Measurements from ENCODE around the gene E2F4. TPM values are rescaled to one million over a fixed set of nuclear protein-coding genes. Genes with fewer than 3 reads are reported as not detected.

E2F4 gene, protein sequence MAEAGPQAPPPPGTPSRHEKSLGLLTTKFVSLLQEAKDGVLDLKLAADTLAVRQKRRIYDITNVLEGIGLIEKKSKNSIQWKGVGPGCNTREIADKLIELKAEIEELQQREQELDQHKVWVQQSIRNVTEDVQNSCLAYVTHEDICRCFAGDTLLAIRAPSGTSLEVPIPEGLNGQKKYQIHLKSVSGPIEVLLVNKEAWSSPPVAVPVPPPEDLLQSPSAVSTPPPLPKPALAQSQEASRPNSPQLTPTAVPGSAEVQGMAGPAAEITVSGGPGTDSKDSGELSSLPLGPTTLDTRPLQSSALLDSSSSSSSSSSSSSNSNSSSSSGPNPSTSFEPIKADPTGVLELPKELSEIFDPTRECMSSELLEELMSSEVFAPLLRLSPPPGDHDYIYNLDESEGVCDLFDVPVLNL
- total RNA-seq, result 132 and 139 TPM in 2 replicates

DNA sequence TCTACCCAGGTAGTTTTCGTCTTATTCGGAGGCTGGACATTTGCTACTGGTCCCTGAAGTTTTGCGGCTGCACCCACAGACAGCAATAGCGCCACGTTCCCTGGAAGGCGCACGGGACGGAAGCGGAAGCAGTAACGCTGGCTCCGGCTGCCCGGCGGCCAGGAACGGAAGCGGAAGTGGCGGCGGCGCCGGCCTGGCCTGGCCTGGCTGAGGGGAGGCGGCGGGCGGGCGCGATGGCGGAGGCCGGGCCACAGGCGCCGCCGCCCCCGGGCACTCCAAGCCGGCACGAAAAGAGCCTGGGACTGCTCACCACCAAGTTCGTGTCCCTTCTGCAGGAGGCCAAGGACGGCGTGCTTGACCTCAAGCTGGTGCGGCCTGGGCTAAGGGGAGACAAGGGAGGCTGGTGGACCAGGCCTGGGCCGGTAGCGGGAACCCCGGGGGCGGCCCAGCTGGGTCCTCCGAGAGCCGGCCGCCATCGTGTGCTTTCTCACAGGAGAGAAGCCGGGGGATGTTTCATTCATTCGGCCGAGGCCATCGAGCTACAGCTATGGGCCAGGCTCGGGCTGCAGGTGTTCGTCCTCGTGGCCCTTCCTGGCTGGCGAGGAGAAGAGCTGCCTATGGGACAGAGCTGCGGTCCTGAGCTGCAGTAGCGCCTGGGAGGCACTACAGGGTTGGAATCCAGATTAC lies at the start of gene E2F4:
E2F4 (plus strand) TSS at position 161 of the 687 bp plus-strand sequence; CDS start at position 234, 73 bp downstream.
- peaks cover 30% of the 10 kb centered on the region for H3K4me1 Mint-ChIP-seq (ENCODE audit: low read depth)
- DNase-seq (ENCODE audit: low spot score), result peak; percentile 84
- H3K9me3 Mint-ChIP-seq, result no peaks in the 10 kb centered on the region
- no peaks in the 10 kb centered on the region for H3K27me3 Mint-ChIP-seq (ENCODE audit: low read depth)
- H3K36me3 Mint-ChIP-seq (ENCODE audit: low read depth), result peaks cover 48% of the 10 kb centered on the region
- intact Hi-C loops (cut with micrococcal nuclease), result no loop called here
- peak within 1 kb of the TSS; percentile 59 for H3K27ac Mint-ChIP-seq
- peak within 1 kb of the TSS; percentile 85 for H3K4me3 Mint-ChIP-seq (ENCODE audit: low read depth)

GRCh38 chr16:67142342-67142741 lies 49.6 kb upstream of the E2F4 start:
- DNase-seq (ENCODE audit: low spot score), result no peak
- no peak overlapping the region for H3K27ac Mint-ChIP-seq

GRCh38 chr16:67144943-67145342 lies 47.0 kb upstream of the E2F4 start:
- Mint-ChIP-seq H3K27me3 (ENCODE audit: low read depth) (no peaks in the 10 kb centered on the region), H3K4me1 (ENCODE audit: low read depth) (no peaks in the 10 kb centered on the region), H3K27ac (no peak overlapping the region), H3K36me3 (ENCODE audit: low read depth) (peaks cover 72% of the 10 kb centered on the region), H3K9me3 (no peaks in the 10 kb centered on the region), H3K4me3 (ENCODE audit: low read depth) (no peak overlapping the region)
- no peak for DNase-seq (ENCODE audit: low spot score)
- intact Hi-C loops (cut with micrococcal nuclease), result no loop called here

More at GRCh38 chr16:67142342-67142741, 49.6 kb upstream of the E2F4 start:
- Mint-ChIP-seq H3K27me3 (ENCODE audit: low read depth) (no peaks in the 10 kb centered on the region), H3K36me3 (ENCODE audit: low read depth) (peaks cover 71% of the 10 kb centered on the region), H3K4me3 (ENCODE audit: low read depth) (no peak overlapping the region), H3K9me3 (no peaks in the 10 kb centered on the region), H3K4me1 (ENCODE audit: low read depth) (no peaks in the 10 kb centered on the region)
- intact Hi-C loops (cut with micrococcal nuclease), result no loop called here

GRCh38 chr16:67145746-67146145 lies 46.2 kb upstream of the E2F4 start:
- no peaks in the 10 kb centered on the region for H3K4me1 Mint-ChIP-seq (ENCODE audit: low read depth)
- no peak overlapping the region for H3K4me3 Mint-ChIP-seq (ENCODE audit: low read depth)
- H3K36me3 Mint-ChIP-seq (ENCODE audit: low read depth), result peaks cover 64% of the 10 kb centered on the region
- no peak for DNase-seq (ENCODE audit: low spot score)
- intact Hi-C loops (cut with micrococcal nuclease), result no loop called here
- H3K27me3 Mint-ChIP-seq (ENCODE audit: low read depth), result no peaks in the 10 kb centered on the region
- no peak overlapping the region for H3K27ac Mint-ChIP-seq
- H3K9me3 Mint-ChIP-seq, result no peaks in the 10 kb centered on the region

DNA sequence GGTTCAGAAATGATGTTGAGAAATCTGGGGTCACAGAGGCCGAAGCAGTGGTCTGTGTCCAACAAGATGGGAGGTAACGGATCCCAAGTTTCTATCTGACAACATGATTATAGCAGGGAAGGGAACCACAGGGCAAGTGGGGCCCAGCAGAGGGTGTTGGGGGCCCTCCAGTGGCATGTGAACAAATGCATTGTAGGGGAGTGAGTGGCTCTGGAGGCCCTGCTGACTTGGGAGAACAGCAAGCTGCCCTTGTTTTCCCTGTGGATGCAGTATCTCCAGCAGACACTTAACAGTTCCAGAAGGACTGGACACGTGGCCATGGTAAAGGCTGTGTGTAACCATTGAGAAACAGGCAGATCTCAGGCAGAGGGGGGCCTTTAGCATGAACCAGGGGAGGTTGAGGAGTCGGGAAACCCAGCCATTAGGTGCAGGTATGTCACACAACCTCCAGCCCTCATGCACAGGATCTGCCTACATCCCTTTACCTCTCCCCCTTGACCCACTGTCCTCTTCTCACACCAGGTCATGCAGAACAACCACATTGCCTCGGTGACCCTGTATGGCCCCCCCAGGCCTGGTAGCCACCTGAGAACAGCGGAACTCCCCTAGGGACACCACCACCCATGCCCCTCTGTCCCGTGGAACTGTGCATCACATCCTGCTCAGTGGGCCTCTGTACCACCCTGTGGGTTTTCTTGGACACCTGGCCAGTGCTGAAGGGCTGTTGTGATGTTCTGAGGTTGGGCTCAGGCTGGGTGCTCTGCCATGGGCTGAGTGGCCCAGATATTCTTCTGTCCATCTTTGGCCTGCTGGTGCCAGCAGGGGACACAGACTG lies 45.2 kb upstream of the E2F4 start:
- peaks cover 56% of the 10 kb centered on the region for H3K36me3 Mint-ChIP-seq (ENCODE audit: low read depth)
- no peak for DNase-seq (ENCODE audit: low spot score)
- H3K27me3 Mint-ChIP-seq (ENCODE audit: low read depth), result no peaks in the 10 kb centered on the region
- no peak overlapping the region for H3K4me3 Mint-ChIP-seq (ENCODE audit: low read depth)
- peaks cover 7% of the 10 kb centered on the region for H3K4me1 Mint-ChIP-seq (ENCODE audit: low read depth)
- intact Hi-C loops (cut with micrococcal nuclease), result no loop called here
- H3K27ac Mint-ChIP-seq, result no peak overlapping the region
- H3K9me3 Mint-ChIP-seq, result no peaks in the 10 kb centered on the region

DNA sequence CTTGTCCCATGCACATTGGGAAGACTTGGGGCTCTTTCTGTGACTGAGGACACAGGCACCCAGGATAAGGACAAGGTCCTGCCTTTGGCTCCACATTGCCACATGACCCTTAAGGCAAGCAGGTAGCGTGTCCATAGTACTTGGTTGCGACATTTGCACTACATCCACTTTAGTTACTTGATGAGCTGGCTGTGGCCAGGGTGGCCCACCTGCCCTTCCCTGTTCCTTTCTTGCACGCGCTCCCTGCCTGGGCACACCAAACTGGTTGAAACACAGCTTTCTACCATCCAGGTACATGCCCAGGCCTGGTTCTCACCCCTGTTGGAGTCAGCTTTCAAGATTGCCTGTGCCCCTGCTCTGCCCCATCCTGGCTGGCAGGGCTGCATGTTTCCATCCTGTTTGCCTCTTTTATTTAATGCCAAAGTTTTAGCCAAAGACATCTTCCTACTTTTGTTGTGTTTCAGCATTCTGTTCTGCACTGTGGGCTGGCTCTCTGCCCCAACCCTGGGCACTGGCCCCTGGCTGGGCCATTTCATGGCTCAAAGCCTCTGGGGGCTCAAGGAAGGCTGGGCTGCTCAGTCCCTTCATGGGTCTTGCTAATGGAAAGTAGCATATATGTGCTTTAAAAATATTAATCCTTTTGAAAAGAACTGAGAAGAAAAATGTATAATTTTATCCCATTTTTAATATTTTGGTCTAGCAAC lies 44.4 kb upstream of the E2F4 start:
- Mint-ChIP-seq H3K4me1 (ENCODE audit: low read depth) (peaks cover 10% of the 10 kb centered on the region), H3K4me3 (ENCODE audit: low read depth) (no peak overlapping the region), H3K9me3 (no peaks in the 10 kb centered on the region), H3K27me3 (ENCODE audit: low read depth) (no peaks in the 10 kb centered on the region), H3K36me3 (ENCODE audit: low read depth) (peaks cover 50% of the 10 kb centered on the region), H3K27ac (no peak overlapping the region)
- intact Hi-C loops (cut with micrococcal nuclease), result no loop called here
- no peak for DNase-seq (ENCODE audit: low spot score)

- Mint-ChIP-seq H3K4me3 (ENCODE audit: low read depth) (no peak overlapping the region), H3K9me3 (no peaks in the 10 kb centered on the region), H3K27ac (no peak overlapping the region), H3K27me3 (ENCODE audit: low read depth) (no peaks in the 10 kb centered on the region), H3K4me1 (ENCODE audit: low read depth) (peaks cover 16% of the 10 kb centered on the region), H3K36me3 (ENCODE audit: low read depth) (peaks cover 52% of the 10 kb centered on the region)
- no peak for DNase-seq (ENCODE audit: low spot score)
- intact Hi-C loops (cut with micrococcal nuclease), result no loop called here
Measured at GRCh38 chr16:67148221-67148620, 43.7 kb upstream of the E2F4 start.

GRCh38 chr16:67148656-67149275 lies 43.2 kb upstream of the E2F4 start:
- intact Hi-C loops (cut with micrococcal nuclease), result no loop called here
- H3K4me1 Mint-ChIP-seq (ENCODE audit: low read depth), result peaks cover 17% of the 10 kb centered on the region
- no peaks in the 10 kb centered on the region for H3K27me3 Mint-ChIP-seq (ENCODE audit: low read depth)
- no peaks in the 10 kb centered on the region for H3K9me3 Mint-ChIP-seq
- no peak overlapping the region for H3K27ac Mint-ChIP-seq
- H3K36me3 Mint-ChIP-seq (ENCODE audit: low read depth), result peaks cover 50% of the 10 kb centered on the region
- no peak for DNase-seq (ENCODE audit: low spot score)
- H3K4me3 Mint-ChIP-seq (ENCODE audit: low read depth), result peak overlapping the region; percentile 35

DNA sequence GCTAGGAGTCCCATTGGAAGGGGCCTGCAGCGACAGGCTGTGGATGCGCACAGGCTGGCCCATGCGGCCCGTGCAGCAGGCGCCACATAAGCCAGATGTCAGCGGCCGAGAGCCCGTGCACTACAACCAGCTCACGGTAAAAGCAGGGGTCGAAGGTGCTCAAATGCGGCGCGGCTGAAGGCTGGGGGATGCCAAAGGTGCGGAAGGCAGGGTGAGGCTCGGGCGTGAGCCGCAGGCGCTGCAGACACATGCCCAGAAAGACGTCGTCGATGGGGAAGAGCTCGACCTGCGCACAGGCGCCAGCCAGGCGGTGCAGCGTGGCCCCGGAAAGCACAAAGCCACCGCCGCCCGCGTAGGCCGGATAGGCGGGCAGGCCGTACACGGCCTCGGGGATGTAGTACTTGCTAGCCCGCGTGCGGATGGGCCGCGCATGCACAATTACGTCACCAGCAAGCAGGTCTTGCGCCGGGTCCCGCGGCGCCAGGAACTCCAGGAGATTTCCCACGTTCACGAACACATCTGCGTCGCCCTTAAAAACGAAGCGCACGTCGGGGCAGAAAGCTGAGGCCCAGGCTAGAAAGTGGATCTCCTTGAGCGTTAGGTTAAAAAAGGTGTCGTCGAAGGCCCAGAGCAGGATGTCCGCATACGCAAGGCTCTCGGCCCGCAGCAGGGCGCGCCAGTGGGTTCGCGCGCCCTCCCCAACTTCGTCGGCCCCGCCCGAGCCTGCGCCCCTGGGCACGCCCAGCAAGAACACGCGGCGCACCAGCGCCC lies 42.5 kb upstream of the E2F4 start:
- intact Hi-C loops (cut with micrococcal nuclease), result loop anchor here (5.0 to 10.0 kb wide), 2 partner anchors 38 to 275 kb away; no protein-coding TSS in a partner anchor
- no peak for DNase-seq (ENCODE audit: low spot score)
- H3K4me1 Mint-ChIP-seq (ENCODE audit: low read depth), result peaks cover 17% of the 10 kb centered on the region
- no peaks in the 10 kb centered on the region for H3K27me3 Mint-ChIP-seq (ENCODE audit: low read depth)
- no peak overlapping the region for H3K27ac Mint-ChIP-seq
- H3K9me3 Mint-ChIP-seq, result no peaks in the 10 kb centered on the region
- peaks cover 51% of the 10 kb centered on the region for H3K36me3 Mint-ChIP-seq (ENCODE audit: low read depth)
- no peak overlapping the region for H3K4me3 Mint-ChIP-seq (ENCODE audit: low read depth)

GRCh38 chr16:67150047-67150832 lies 41.7 kb upstream of the E2F4 start:
- peaks cover 19% of the 10 kb centered on the region for H3K4me1 Mint-ChIP-seq (ENCODE audit: low read depth)
- no peak overlapping the region for H3K27ac Mint-ChIP-seq
- peak; percentile 39 for DNase-seq (ENCODE audit: low spot score)
- intact Hi-C loops (cut with micrococcal nuclease), result loop anchor here (5.0 to 10.0 kb wide), 2 partner anchors 37 to 275 kb away; no protein-coding TSS in a partner anchor
- H3K36me3 Mint-ChIP-seq (ENCODE audit: low read depth), result peaks cover 46% of the 10 kb centered on the region
- H3K27me3 Mint-ChIP-seq (ENCODE audit: low read depth), result peaks cover under 1% of the 10 kb centered on the region
- no peaks in the 10 kb centered on the region for H3K9me3 Mint-ChIP-seq
- H3K4me3 Mint-ChIP-seq (ENCODE audit: low read depth), result no peak overlapping the region

Measured in activated T-helper 2 cell treated with anti-CD3 and anti-CD28 coated beads, Interferon-gamma antibody, Interleukin-2, Interleukin-4, amounts not matched to agents 10 μg/mL and 5 μg/mL and 100 μg/mL, durations not matched to agents 14 hours and 24 hours and 36 hours (primary cell).